HEK293 (cell line): Measurements from ENCODE around the gene ORM2.
"Not testable (repeated sequence)": the region's sequence is repeated elsewhere in the genome, so short reads cannot be mapped to it uniquely, and the experiment has no call there.

ENCODE experiments used
- CTCF ChIA-PET: fragments of 350-600 bp; formaldehyde crosslinking; extraction: SDS; loops from one replicate; lab custom pipeline; 2021; ENCODE audit warnings: antibody characterized with exemption; lab: Yijun Ruan, JAX
- POLR2A ChIA-PET: fragments of 300-600 bp; formaldehyde crosslinking; extraction: SDS; loops from one replicate; lab custom pipeline; 2020; ENCODE audit warnings: antibody characterized with exemption, inconsistent platforms; lab: Yijun Ruan, JAX
- H3K27ac ChIP-seq: fragments of 200-500 bp; sonication (Bioruptor generic); 2 replicates; pipeline ENCODE4 v1.5.1; 2014; ENCODE audit warnings: low read depth, low read length, control low read depth, inconsistent platforms; ENCODE audit errors: extremely low read depth
- H3K36me3 ChIP-seq, 2 experiments: fragments of 200-500 bp in 1 of 2; sonication (Bioruptor generic) in 1 of 2; 1 replicate in 1 of 2; 2 replicates in 1 of 2; pipeline ENCODE4 v1.5.1; 2014 to 2017; ENCODE audit warnings: inconsistent platforms in 2 of 2, low read length in 2 of 2; ENCODE audit not compliant: control insufficient read depth in 2 of 2, insufficient read depth in 1 of 2
- H3K4me1 ChIP-seq: fragments of 200-500 bp; sonication (Bioruptor generic); 2 replicates; pipeline ENCODE4 v1.5.1; 2014; ENCODE audit warnings: mild to moderate bottlenecking, low read length, inconsistent platforms; ENCODE audit not compliant: control insufficient read depth, insufficient read depth
- H3K4me3 ChIP-seq: 2 replicates; pipeline ENCODE4 v1.5.1; 2011; ENCODE audit warnings: low read depth, mild to moderate bottlenecking, control low read depth, low read length, moderate library complexity
- H3K9me3 ChIP-seq: fragments of 200-500 bp; sonication (Bioruptor generic); 2 replicates; pipeline ENCODE4 v1.5.1; 2014; ENCODE audit warnings: low read depth, low read length, inconsistent platforms; ENCODE audit not compliant: control insufficient read depth, insufficient read depth
- IKZF3 ChIP-seq: fragments of 450-650 bp; IDR thresholded peaks from 2 replicates; pipeline ENCODE4 v1.5.0; 2018; ENCODE audit warnings: missing biosample characterization, mild to moderate bottlenecking, missing genetic modification characterization, moderate library complexity
- PBX3 ChIP-seq: sonication (generic); formaldehyde crosslinking; IDR thresholded peaks from 2 replicates; pipeline ENCODE4 v1.8.1; 2022; ENCODE audit warnings: mild to moderate bottlenecking, moderate library complexity, missing genetic modification reagents
- RBAK ChIP-seq: fragments of 450-650 bp; formaldehyde crosslinking; IDR thresholded peaks from 2 replicates; pipeline ENCODE4 v1.5.1; 2016; ENCODE audit warnings: missing biosample characterization, missing genetic modification characterization
- SETDB1 ChIP-seq: IDR thresholded peaks from one replicate; pipeline ENCODE4 v1.6.1; 2017; ENCODE audit warnings: mild to moderate bottlenecking, low read length, moderate library complexity, mixed read lengths; ENCODE audit not compliant: insufficient read length
- TCF7L2 ChIP-seq: IDR thresholded peaks from 2 replicates; pipeline ENCODE4 v1.6.1; 2011; ENCODE audit warnings: low read depth, mild to moderate bottlenecking, inconsistent platforms, low read length, moderate library complexity, borderline replicate concordance
- YY1 ChIP-seq: fragments of 450-650 bp; formaldehyde crosslinking; IDR thresholded peaks from 2 replicates; pipeline ENCODE4 v1.5.1; 2018; ENCODE audit warnings: missing biosample characterization, missing genetic modification characterization
- ZBTB17 ChIP-seq: fragments of 450-650 bp; formaldehyde crosslinking; IDR thresholded peaks from 2 replicates; pipeline ENCODE4 v1.5.1; 2016; ENCODE audit warnings: missing biosample characterization, missing genetic modification characterization
- ZBTB20 ChIP-seq: fragments of 450-650 bp; formaldehyde crosslinking; IDR thresholded peaks from 2 replicates; pipeline ENCODE4 v1.5.1; 2016; ENCODE audit warnings: missing biosample characterization, missing genetic modification characterization
- ZBTB21 ChIP-seq: fragments of 450-650 bp; formaldehyde crosslinking; IDR thresholded peaks from 2 replicates; pipeline ENCODE4 v1.5.1; 2017; ENCODE audit warnings: missing biosample characterization, missing genetic modification characterization
- ZNF121 ChIP-seq: fragments of 450-650 bp; formaldehyde crosslinking; IDR thresholded peaks from 2 replicates; pipeline ENCODE4 v1.5.1; 2016; ENCODE audit warnings: missing biosample characterization, missing genetic modification characterization
- ZNF138 ChIP-seq: fragments of 450-650 bp; formaldehyde crosslinking; IDR thresholded peaks from 2 replicates; pipeline ENCODE4 v1.5.1; 2016; ENCODE audit warnings: missing biosample characterization, missing genetic modification characterization, borderline replicate concordance
- ZNF19 ChIP-seq: fragments of 450-650 bp; formaldehyde crosslinking; IDR thresholded peaks from 2 replicates; pipeline ENCODE4; 2016; ENCODE audit warnings: missing biosample characterization, missing genetic modification characterization, low read depth
- ZNF324 ChIP-seq: fragments of 450-650 bp; formaldehyde crosslinking; IDR thresholded peaks from 2 replicates; pipeline ENCODE4 v1.5.1; 2016; ENCODE audit warnings: missing biosample characterization, missing genetic modification characterization
- ZNF521 ChIP-seq: fragments of 450-650 bp; formaldehyde crosslinking; IDR thresholded peaks from 2 replicates; pipeline ENCODE4 v1.5.1; 2017; ENCODE audit warnings: missing biosample characterization, mild to moderate bottlenecking, missing genetic modification characterization
- ZNF544 ChIP-seq: fragments of 450-650 bp; formaldehyde crosslinking; IDR thresholded peaks from 2 replicates; pipeline ENCODE4 v1.5.0; 2017; ENCODE audit warnings: missing biosample characterization, missing genetic modification characterization
- ZNF580 ChIP-seq: fragments of 450-650 bp; formaldehyde crosslinking; IDR thresholded peaks from 2 replicates; pipeline ENCODE4 v1.5.1; 2016; ENCODE audit warnings: missing biosample characterization, missing genetic modification characterization
- ZNF596 ChIP-seq: fragments of 450-650 bp; IDR thresholded peaks from 2 replicates; pipeline ENCODE4 v1.5.0; 2018; ENCODE audit warnings: missing biosample characterization, mild to moderate bottlenecking, missing genetic modification characterization, moderate library complexity
- ZNF645 ChIP-seq: fragments of 450-650 bp; formaldehyde crosslinking; IDR thresholded peaks from 2 replicates; pipeline ENCODE4; 2016; ENCODE audit warnings: missing biosample characterization, missing genetic modification characterization
- ZNF777 ChIP-seq: fragments of 450-650 bp; formaldehyde crosslinking; IDR thresholded peaks from 2 replicates; pipeline ENCODE4 v1.5.1; 2017; ENCODE audit warnings: missing biosample characterization, missing genetic modification characterization, borderline replicate concordance
- ZSCAN5A ChIP-seq: fragments of 450-650 bp; formaldehyde crosslinking; IDR thresholded peaks from 2 replicates; pipeline ENCODE4 v1.5.1; 2016; ENCODE audit warnings: missing biosample characterization, missing genetic modification characterization

Gene ORM2

GRCh38 chr9:114323849-114324248 is 5.8 kb upstream of the ORM2 start:
- POLR2A ChIA-PET, H3K4me3 ChIP-seq, CTCF ChIA-PET, H3K27ac ChIP-seq, H3K9me3 ChIP-seq, H3K36me3 ChIP-seq, H3K4me1 ChIP-seq: not testable (repeated sequence)

GRCh38 chr9:114324492-114324891 is 5.2 kb upstream of the ORM2 start:
- Histone ChIP-seq H3K4me3 (no peak overlapping the region), H3K27ac (no peak overlapping the region), H3K4me1 (no peaks in the 10 kb centered on the region), H3K9me3 (no peaks in the 10 kb centered on the region), H3K36me3 (no peaks in the 10 kb centered on the region)
- CTCF ChIA-PET, result interaction anchor here (0.6 kb wide), 1 partner anchor 1204 kb away, joined by 3 read pairs; no protein-coding TSS in a partner anchor
- POLR2A ChIA-PET, result no interaction called here
- TF ChIP-seq ZSCAN5A (tag by site-specific recombination), result no peak

- H3K36me3 ChIP-seq, H3K4me3 ChIP-seq, POLR2A ChIA-PET, H3K4me1 ChIP-seq, H3K9me3 ChIP-seq, H3K27ac ChIP-seq: not testable (repeated sequence)
- CTCF ChIA-PET, result interaction anchor here (0.6 kb wide), 1 partner anchor 1203 kb away, joined by 3 read pairs; no protein-coding TSS in a partner anchor
Measured at GRCh38 chr9:114324965-114325364, 4.7 kb upstream of the ORM2 start.

GRCh38 chr9:114325684-114326254 is 3.9 kb upstream of the ORM2 start:
- H3K4me1 ChIP-seq, H3K27ac ChIP-seq, H3K4me3 ChIP-seq, POLR2A ChIA-PET, H3K9me3 ChIP-seq, H3K36me3 ChIP-seq, CTCF ChIA-PET: not testable (repeated sequence)

GRCh38 chr9:114327749-114328148 is 1.9 kb upstream of the ORM2 start:
- Histone ChIP-seq H3K4me1 (no peaks in the 10 kb centered on the region), H3K9me3 (no peaks in the 10 kb centered on the region), H3K4me3 (no peak overlapping the region), H3K27ac (no peak overlapping the region), H3K36me3 (no peaks in the 10 kb centered on the region)
- ChIA-PET POLR2A (no interaction called here), CTCF (no interaction called here)
- TF ChIP-seq RBAK (tag by site-specific recombination) (no peak), PBX3 (CRISPR knock-in tag) (no peak), ZBTB21 (tag by site-specific recombination) (no peak), ZNF777 (no peak), ZNF521 (tag by site-specific recombination) (no peak), TCF7L2 (no peak), ZNF138 (no peak), ZBTB20 (no peak), IKZF3 (no peak), SETDB1 (no peak), ZBTB17 (tag by site-specific recombination) (no peak), ZNF544 (tag by site-specific recombination) (no peak), ZNF121 (tag by site-specific recombination) (no peak), ZNF645 (tag by site-specific recombination) (no peak), ZNF580 (tag by site-specific recombination) (no peak), ZNF596 (tag by site-specific recombination) (no peak), ZNF19 (tag by site-specific recombination) (no peak), YY1 (tag by site-specific recombination) (no peak), ZNF324 (no peak)
